ENCODE data around the gene USP35.

GRCh38 chr11:78251083-78251775 is 62.5 kb downstream of the USP35 start:
- TF ChIP-seq POLR2A (IDR thresholded peaks at IDR 0.05) (no peak), CTCF (IDR thresholded peaks at IDR 0.05) (no peak)
